Esophagus muscularis mucosa (tissue), 4 donors: ENCODE results near the gene CDC42BPA. TPM values are rescaled to one million over a fixed set of nuclear protein-coding genes. Genes with fewer than 3 reads are reported as not detected.

Experiments
- DNase-seq: peaks from one replicate; pipeline ENCODE4 v3.0.0-alpha.2; 2017; ENCODE audit errors: extremely low spot score
- H3K27ac ChIP-seq, 4 donors: fragments of 200-600 bp; sonication (generic); replicated peaks in 1 of 4; 1 replicate in 3 of 4; 2 replicates in 1 of 4; pipeline ENCODE4 v1.5.1; 2016 to 2019; ENCODE audit warnings: mild to moderate bottlenecking in 1 of 4
- H3K27me3 ChIP-seq, 4 donors: fragments of 200-600 bp; sonication (generic); one replicate each; pipeline versions ENCODE4 v1.5.1 to v1.6.0; 2016 to 2019
- H3K36me3 ChIP-seq, 4 donors: fragments of 200-600 bp; sonication (generic); one replicate each; pipeline ENCODE4 v1.5.1; 2016 to 2019
- H3K4me1 ChIP-seq, 4 donors: fragments of 200-600 bp; sonication (generic); one replicate each; pipeline ENCODE4 v1.5.1; 2016 to 2019
- H3K4me3 ChIP-seq, 4 donors: fragments of 200-600 bp; sonication (generic); 1 replicate in 2 of 4; 2 replicates in 2 of 4; pipeline ENCODE4 v1.5.1; 2016 to 2019; ENCODE audit warnings: mild to moderate bottlenecking in 4 of 4, moderate library complexity in 1 of 4
- H3K9me3 ChIP-seq, 4 donors: fragments of 200-600 bp; sonication (generic); 1 replicate in 3 of 4; 2 replicates in 1 of 4; pipeline ENCODE4 v1.5.1; 2016 to 2019
- CTCF ChIP-seq, 3 experiments: fragments of 200-600 bp in 2 of 3; fragments of 450-650 bp in 1 of 3; sonication (generic) in 2 of 3; IDR thresholded peaks; one replicate each; pipeline ENCODE4 v1.5.1; 2017 to 2019; ENCODE audit warnings: antibody characterized with exemption in 3 of 3, mild to moderate bottlenecking in 2 of 3, moderate library complexity in 1 of 3
- EP300 ChIP-seq: sonication (generic); formaldehyde crosslinking; IDR thresholded peaks from one replicate; pipeline ENCODE4 v1.6.1; 2017; ENCODE audit warnings: antibody characterized with exemption
- POLR2A ChIP-seq: fragments of 450-650 bp; IDR thresholded peaks from one replicate; pipeline ENCODE4 v1.6.1; 2017; ENCODE audit warnings: antibody characterized with exemption, moderate library complexity, mild to moderate bottlenecking, low read depth
- POLR2AphosphoS5 ChIP-seq, 2 donors: sonication (generic); formaldehyde crosslinking; IDR thresholded peaks; one replicate each; pipeline ENCODE4 v1.6.1; 2017; ENCODE audit warnings: antibody characterized with exemption in 2 of 2
- WGBS: methylation state at CpG from one replicate; pipeline ENCODE4 v1.1.5; 2018; 5-methylcytosine and 5-hydroxymethylcytosine counted together
- intact Hi-C: fragments of 100-400 bp; cut with DNase I; formaldehyde crosslinking; loops from one replicate; pipeline ENCODE4 v1.15.1; 2023
- total RNA-seq, 4 donors: library from RNA; depleted of rRNA; stranded (reverse); fragments of >200 nt; gene quantifications; one replicate each; pipeline versions ENCODE4 v1.1.0 to v1.2.1, GENCODE V29; 2016

Gene CDC42BPA
- total RNA-seq, 4 donors from 2014 or later: 59.5 to 72.2 (median 69.7) TPM

- Histone ChIP-seq H3K36me3 (peaks cover 28 to 100% (median 83%) of the 10 kb centered on the region in 4 donors), H3K4me3 (no peak overlapping the region), H3K27ac (peak overlapping the region in 2 of 4 donors; percentile 20 to 81), H3K4me1 (peaks cover 17 to 64% (median 36%) of the 10 kb centered on the region in 4 donors), H3K9me3 (no peaks in the 10 kb centered on the region), H3K27me3 (no peaks in the 10 kb centered on the region)
- no peak for DNase-seq
- intact Hi-C loops: no loop called here
- 97% methylated on average over 26 of the region's 31 CpGs for WGBS
- no peak for TF ChIP-seq POLR2AphosphoS5 (IDR thresholded peaks at IDR 0.05)
- no peak for TF ChIP-seq EP300
- TF ChIP-seq CTCF (IDR thresholded peaks at IDR 0.05): no peak
- no peak for TF ChIP-seq POLR2A
Observed at GRCh38 chr1:226982451-226983177, 335.7 kb downstream of the CDC42BPA start.

- 79% methylated on average over 3 of the region's 18 CpGs for WGBS
- Histone ChIP-seq H3K9me3 (no peaks in the 10 kb centered on the region), H3K27ac (no peak overlapping the region), H3K4me1 (peaks cover 10 to 64% (median 29%) of the 10 kb centered on the region in 4 donors), H3K4me3 (no peak overlapping the region), H3K27me3 (no peaks in the 10 kb centered on the region), H3K36me3 (peaks cover 26 to 98% (median 80%) of the 10 kb centered on the region in 4 donors)
- intact Hi-C loops: no loop called here
- no peak for DNase-seq
- TF ChIP-seq POLR2A (no peak), CTCF (IDR thresholded peaks at IDR 0.05) (no peak), EP300 (no peak), POLR2AphosphoS5 (IDR thresholded peaks at IDR 0.05) (no peak)
Observed at GRCh38 chr1:226981838-226982237, 336.5 kb downstream of the CDC42BPA start.

GRCh38 chr1:226981386-226981817, 336.9 kb downstream of the CDC42BPA start:
- H3K27me3 ChIP-seq: no peaks in the 10 kb centered on the region
- DNase-seq: no peak
- TF ChIP-seq CTCF (IDR thresholded peaks at IDR 0.05): no peak
- TF ChIP-seq POLR2A: no peak
- peaks cover 11 to 68% (median 27%) of the 10 kb centered on the region in 4 donors for H3K4me1 ChIP-seq
- intact Hi-C loops: no loop called here
- H3K36me3 ChIP-seq: peaks cover 22 to 94% (median 77%) of the 10 kb centered on the region in 4 donors
- no peak overlapping the region for H3K27ac ChIP-seq
- H3K4me3 ChIP-seq: no peak overlapping the region
- WGBS: 95% methylated on average over 8 of the region's 12 CpGs
- H3K9me3 ChIP-seq: no peaks in the 10 kb centered on the region

GRCh38 chr1:226980565-226981385, 337.5 kb downstream of the CDC42BPA start:
- TF ChIP-seq POLR2A: no peak
- intact Hi-C loops: no loop called here
- no peak for DNase-seq

GRCh38 chr1:226980122-226980560, 338.2 kb downstream of the CDC42BPA start:
- no peaks in the 10 kb centered on the region for H3K9me3 ChIP-seq
- no peaks in the 10 kb centered on the region for H3K27me3 ChIP-seq
- TF ChIP-seq EP300 (no peak), POLR2AphosphoS5 (IDR thresholded peaks at IDR 0.05) (no peak), POLR2A (no peak), CTCF (IDR thresholded peaks at IDR 0.05) (no peak)
- intact Hi-C loops: no loop called here
- peaks cover 19 to 81% (median 65%) of the 10 kb centered on the region in 4 donors for H3K36me3 ChIP-seq
- no peak for DNase-seq
- peak overlapping the region in 1 of 4 donors; percentile 9 for H3K27ac ChIP-seq
- H3K4me1 ChIP-seq: peaks cover 24 to 77% (median 35%) of the 10 kb centered on the region in 4 donors
- no peak overlapping the region for H3K4me3 ChIP-seq
- WGBS: no CpG with 5 or more reads among the region's 4 CpGs

More at GRCh38 chr1:226980565-226981385, 337.5 kb downstream of the CDC42BPA start:
- peak overlapping the region in 1 of 4 donors; percentile 9 for H3K27ac ChIP-seq
- H3K9me3 ChIP-seq: no peaks in the 10 kb centered on the region
- no peak overlapping the region for H3K4me3 ChIP-seq
- peaks cover 18 to 73% (median 28%) of the 10 kb centered on the region in 4 donors for H3K4me1 ChIP-seq
- H3K36me3 ChIP-seq: peaks cover 19 to 88% (median 71%) of the 10 kb centered on the region in 4 donors
- 90% methylated on average over 21 of the region's 26 CpGs for WGBS
- no peaks in the 10 kb centered on the region for H3K27me3 ChIP-seq
